HepG2 (cell line): Measurements from ENCODE around the gene MLLT11. TPM values are rescaled to one million over a fixed set of nuclear protein-coding genes. Genes with fewer than 3 reads are reported as not detected.

Experiments used
- AHR ChIP-seq: IDR thresholded peaks from 2 replicates; pipeline ENCODE4 v1.6.1; 2018; ENCODE audit warnings: missing genetic modification reagents, missing compliant biosample characterization
- CENPX ChIP-seq: sonication (generic); formaldehyde crosslinking; IDR thresholded peaks from 2 replicates; pipeline ENCODE4 v1.9.0; 2021; ENCODE audit warnings: mild to moderate bottlenecking, missing genetic modification reagents, moderate library complexity
- DZIP1 ChIP-seq: sonication (generic); formaldehyde crosslinking; IDR thresholded peaks from 2 replicates; pipeline ENCODE4 v1.5.0; 2020; ENCODE audit warnings: mild to moderate bottlenecking, missing genetic modification reagents
- ELF3 ChIP-seq: IDR thresholded peaks from 2 replicates; pipeline ENCODE4 v1.6.1; 2016; ENCODE audit warnings: missing genetic modification reagents, missing compliant biosample characterization
- ETV6 ChIP-seq: sonication (generic); formaldehyde crosslinking; conservative IDR thresholded peaks from 2 replicates; pipeline ENCODE4 v1.4.0; 2020; ENCODE audit warnings: missing genetic modification reagents
- GFI1 ChIP-seq: sonication (generic); formaldehyde crosslinking; IDR thresholded peaks from 2 replicates; pipeline ENCODE4 v1.5.0; 2020; ENCODE audit warnings: missing genetic modification reagents, mild to moderate bottlenecking, borderline replicate concordance
- HBP1 ChIP-seq: IDR thresholded peaks from 2 replicates; pipeline ENCODE4 v1.6.1; 2016; ENCODE audit warnings: low read depth, control low read depth
- HNF1B ChIP-seq: sonication (generic); formaldehyde crosslinking; IDR thresholded peaks from 2 replicates; pipeline ENCODE4 v1.5.1; 2020; ENCODE audit warnings: mild to moderate bottlenecking, moderate library complexity, missing genetic modification reagents
- HOMEZ ChIP-seq: IDR thresholded peaks from 2 replicates; pipeline ENCODE4 v1.6.1; 2016; ENCODE audit warnings: low read depth
- KDM1A ChIP-seq: IDR thresholded peaks from 2 replicates; pipeline ENCODE4 v1.6.1; 2016; ENCODE audit warnings: missing compliant biosample characterization
- SAFB2 ChIP-seq: sonication (generic); formaldehyde crosslinking; IDR thresholded peaks from 2 replicates; pipeline ENCODE4 v1.5.1; 2020; ENCODE audit warnings: missing genetic modification reagents, low read depth, mild to moderate bottlenecking, borderline replicate concordance
- ZNF280B ChIP-seq: sonication (generic); formaldehyde crosslinking; IDR thresholded peaks from 2 replicates; pipeline ENCODE4 v1.5.0; 2020; ENCODE audit warnings: missing genetic modification reagents, mild to moderate bottlenecking, borderline replicate concordance
- ZNF326 ChIP-seq: sonication (generic); formaldehyde crosslinking; IDR thresholded peaks from 2 replicates; pipeline ENCODE4 v1.4.0; 2020; ENCODE audit warnings: missing genetic modification reagents, borderline replicate concordance
- ZNF674 ChIP-seq: sonication (generic); formaldehyde crosslinking; IDR thresholded peaks from 2 replicates; pipeline ENCODE4 v1.5.0; 2020; ENCODE audit warnings: low read depth, mild to moderate bottlenecking, missing genetic modification reagents
- polyA plus RNA-seq, 8 experiments: library from polyadenylated mRNA; depleted of rRNA in 3 of 8; stranded (reverse) in 7 of 8; unstranded in 1 of 8; fragments of >200 nt; fragmentation: Illumina TruSeq in 4 of 8; extraction: Trizol in 4 of 8; gene quantifications; 2 replicates each; pipeline versions ENCODE4 v1.2.1 to v1.2.3, GENCODE V29; 2011 to 2016; ENCODE audit warnings: low read depth in 4 of 8, missing spikeins in 1 of 8, mixed read lengths in 1 of 8; ENCODE audit not compliant: insufficient read depth in 1 of 8
- total RNA-seq, 5 experiments: library from RNA; depleted of rRNA; stranded (reverse); fragments of >200 nt; fragmentation: Illumina TruSeq; extraction: Trizol; gene quantifications; 2 replicates each; pipeline ENCODE4 v1.2.3, GENCODE V29; 2016; ENCODE audit warnings: low read depth in 1 of 5
- TF ChIP-seq, protein P1 (sequence below): IDR thresholded peaks from 2 replicates; pipeline ENCODE4 v1.6.1; 2016
- TF ChIP-seq, protein P2 (sequence below): sonication (generic); formaldehyde crosslinking; IDR thresholded peaks from 2 replicates; pipeline ENCODE4 v1.4.0; 2020; ENCODE audit warnings: missing genetic modification reagents

Gene MLLT11
- total and polyA plus RNA-seq, 2 of the 13 experiments (the other 11 are each of a cell fraction or from before 2014, with no cell fraction given): 0.21 to 0.22 TPM

DNA sequence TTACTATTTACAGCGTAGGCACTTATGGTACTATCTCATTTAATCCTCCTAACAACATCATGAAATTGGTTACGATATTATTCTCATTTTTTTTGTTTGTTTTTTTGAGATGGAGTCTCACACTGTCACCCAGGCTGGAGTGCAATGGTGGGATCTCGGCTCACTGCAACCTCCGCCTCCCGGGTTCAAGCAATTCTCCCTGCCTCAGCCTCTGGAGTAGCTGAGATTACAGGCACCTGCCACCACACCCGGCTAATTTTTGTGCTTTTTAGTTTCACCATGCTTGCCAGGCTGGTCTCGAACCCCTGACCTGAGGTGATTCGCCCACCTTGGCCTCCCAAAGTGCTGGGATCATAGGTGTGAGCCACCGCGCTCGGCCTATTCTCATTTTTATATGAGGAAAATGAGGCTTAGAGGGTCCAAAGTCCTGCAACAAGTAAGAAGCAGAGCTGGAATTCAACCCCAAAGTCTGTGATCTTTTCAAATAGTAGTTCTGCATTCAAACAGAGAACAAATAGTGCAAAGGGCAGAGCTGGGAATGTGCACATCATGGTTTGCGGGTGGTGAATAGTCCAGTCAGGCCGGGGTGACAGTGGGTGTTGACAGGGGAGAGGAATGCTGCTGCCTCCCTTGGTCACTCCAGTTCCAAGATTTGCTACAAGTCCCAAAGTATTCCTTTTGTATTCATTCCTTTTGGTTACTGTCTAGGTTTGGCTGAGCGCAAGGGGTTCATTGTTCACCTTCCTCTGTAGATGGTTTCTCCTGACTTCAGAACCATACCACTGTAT is 47.3 kb upstream of the MLLT11 start (continued):
- TF ChIP-seq HBP1 (CRISPR knock-in tag) (peak; percentile 62; the same call in 1 of the 2 replicates), KDM1A (CRISPR knock-in tag) (peak; percentile 75; the same call in 1 of the 2 replicates), ZNF674 (CRISPR knock-in tag) (no peak), ELF3 (CRISPR knock-in tag) (peak; percentile 72), ETV6 (CRISPR knock-in tag) (no peak), DZIP1 (CRISPR knock-in tag) (no peak), GFI1 (CRISPR knock-in tag) (peak; percentile 65; the same call in 1 of the 2 replicates), CENPX (CRISPR knock-in tag) (no peak), HOMEZ (CRISPR knock-in tag) (no peak; the same call in 1 of the 2 replicates), ZNF280B (CRISPR knock-in tag) (no peak), ZNF326 (CRISPR knock-in tag) (no peak), HNF1B (CRISPR knock-in tag) (no peak), SAFB2 (CRISPR knock-in tag) (no peak), AHR (CRISPR knock-in tag) (no peak)
- TF ChIP-seq, protein P1, sequence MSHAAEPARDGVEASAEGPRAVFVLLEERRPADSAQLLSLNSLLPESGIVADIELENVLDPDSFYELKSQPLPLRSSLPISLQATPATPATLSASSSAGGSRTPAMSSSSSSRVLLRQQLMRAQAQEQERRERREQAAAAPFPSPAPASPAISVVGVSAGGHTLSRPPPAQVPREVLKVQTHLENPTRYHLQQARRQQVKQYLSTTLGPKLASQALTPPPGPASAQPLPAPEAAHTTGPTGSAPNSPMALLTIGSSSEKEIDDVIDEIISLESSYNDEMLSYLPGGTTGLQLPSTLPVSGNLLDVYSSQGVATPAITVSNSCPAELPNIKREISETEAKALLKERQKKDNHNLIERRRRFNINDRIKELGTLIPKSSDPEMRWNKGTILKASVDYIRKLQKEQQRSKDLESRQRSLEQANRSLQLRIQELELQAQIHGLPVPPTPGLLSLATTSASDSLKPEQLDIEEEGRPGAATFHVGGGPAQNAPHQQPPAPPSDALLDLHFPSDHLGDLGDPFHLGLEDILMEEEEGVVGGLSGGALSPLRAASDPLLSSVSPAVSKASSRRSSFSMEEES: peak; percentile 20; the same call in 1 of the 2 replicates
- TF ChIP-seq, protein P2, sequence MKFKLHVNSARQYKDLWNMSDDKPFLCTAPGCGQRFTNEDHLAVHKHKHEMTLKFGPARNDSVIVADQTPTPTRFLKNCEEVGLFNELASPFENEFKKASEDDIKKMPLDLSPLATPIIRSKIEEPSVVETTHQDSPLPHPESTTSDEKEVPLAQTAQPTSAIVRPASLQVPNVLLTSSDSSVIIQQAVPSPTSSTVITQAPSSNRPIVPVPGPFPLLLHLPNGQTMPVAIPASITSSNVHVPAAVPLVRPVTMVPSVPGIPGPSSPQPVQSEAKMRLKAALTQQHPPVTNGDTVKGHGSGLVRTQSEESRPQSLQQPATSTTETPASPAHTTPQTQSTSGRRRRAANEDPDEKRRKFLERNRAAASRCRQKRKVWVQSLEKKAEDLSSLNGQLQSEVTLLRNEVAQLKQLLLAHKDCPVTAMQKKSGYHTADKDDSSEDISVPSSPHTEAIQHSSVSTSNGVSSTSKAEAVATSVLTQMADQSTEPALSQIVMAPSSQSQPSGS: no peak
